ENCODE measurements around the gene ARL15. TPM values are rescaled to one million over a fixed set of nuclear protein-coding genes. Genes with fewer than 3 reads are reported as not detected.

ARL15 gene
- total RNA-seq, 2 donors from 2014 or later: 14.3 to 24.1 TPM

GRCh38 chr5:54329731-54330709, 19.6 kb upstream of the ARL15 start:
- Histone ChIP-seq H3K27me3 (no peaks in the 10 kb centered on the region), H3K36me3 (replicated peaks in 1 of 2; ENCODE audit: insufficient read depth in 1 of 2, low read depth in 2 of 2) (no peaks in the 10 kb centered on the region), H3K9me3 (no peaks in the 10 kb centered on the region), H3K4me1 (no peaks in the 10 kb centered on the region), H3K4me3 (no peak overlapping the region), H3K27ac (no peak overlapping the region)
- 57% methylated on average over 4 of the region's 4 CpGs for WGBS, 2 donors
- peak; percentile 58 to 86 (median 74) for DNase-seq
- intact Hi-C loops (cut with DNase I): no loop called here
- ATAC-seq: peak; percentile 68
- no peak for TF ChIP-seq POLR2A (IDR thresholded peaks at IDR 0.05)
- TF ChIP-seq CTCF (IDR thresholded peaks at IDR 0.05): peak in 4 of 7 experiments; percentile 29 to 65 (median 40)

GRCh38 chr5:54326662-54327270, 16.4 kb upstream of the ARL15 start:
- DNase-seq (no peak), ATAC-seq (no peak)
- 84 to 89% methylated on average over 7 of the region's 7 CpGs for WGBS, 2 donors
- no peak overlapping the region for H3K4me3 ChIP-seq
- no peaks in the 10 kb centered on the region for H3K9me3 ChIP-seq
- H3K27me3 ChIP-seq: no peaks in the 10 kb centered on the region
- intact Hi-C loops (cut with DNase I): no loop called here
- H3K36me3 ChIP-seq (replicated peaks in 1 of 2; ENCODE audit: insufficient read depth in 1 of 2, low read depth in 2 of 2): no peaks in the 10 kb centered on the region
- TF ChIP-seq POLR2A (IDR thresholded peaks at IDR 0.05): no peak
- no peak for TF ChIP-seq CTCF (IDR thresholded peaks at IDR 0.05)
- no peak overlapping the region for H3K27ac ChIP-seq
- no peaks in the 10 kb centered on the region for H3K4me1 ChIP-seq

- H3K4me3 ChIP-seq: no peak overlapping the region
- intact Hi-C loops (cut with DNase I): no loop called here
- WGBS, 2 donors: 52 to 68% methylated on average over 5 of the region's 5 CpGs
- H3K27me3 ChIP-seq: no peaks in the 10 kb centered on the region
- no peak overlapping the region for H3K27ac ChIP-seq
- no peaks in the 10 kb centered on the region for H3K36me3 ChIP-seq (replicated peaks in 1 of 2; ENCODE audit: insufficient read depth in 1 of 2, low read depth in 2 of 2)
- H3K9me3 ChIP-seq: no peaks in the 10 kb centered on the region
- no peak for TF ChIP-seq CTCF (IDR thresholded peaks at IDR 0.05)
- no peak for TF ChIP-seq POLR2A (IDR thresholded peaks at IDR 0.05)
- no peaks in the 10 kb centered on the region for H3K4me1 ChIP-seq
- ATAC-seq (no peak), DNase-seq (no peak)
Measured at GRCh38 chr5:54325610-54326311, 15.4 kb upstream of the ARL15 start.

GRCh38 chr5:54325272-54325609, 14.9 kb upstream of the ARL15 start:
- TF ChIP-seq POLR2A (IDR thresholded peaks at IDR 0.05) (no peak), CTCF (IDR thresholded peaks at IDR 0.05) (no peak)
- Histone ChIP-seq H3K4me3 (no peak overlapping the region), H3K4me1 (no peaks in the 10 kb centered on the region), H3K27ac (no peak overlapping the region), H3K36me3 (replicated peaks in 1 of 2; ENCODE audit: insufficient read depth in 1 of 2, low read depth in 2 of 2) (no peaks in the 10 kb centered on the region), H3K27me3 (no peaks in the 10 kb centered on the region), H3K9me3 (no peaks in the 10 kb centered on the region)
- 56 to 64% methylated on average over 1 of the region's 1 CpG for WGBS, 2 donors
- DNase-seq (no peak), ATAC-seq (no peak)
- intact Hi-C loops (cut with DNase I): no loop called here
